GM23248 (cell line): ENCODE measurements around the gene PCNX4. TPM values are rescaled to one million over a fixed set of nuclear protein-coding genes. Genes with fewer than 3 reads are reported as not detected.

Source experiments
- DNase-seq: peaks from one replicate; pipeline ENCODE4 v3.0.0-alpha.2; 2015
- H2AFZ ChIP-seq: fragments of 200-600 bp; sonication (generic); 2 replicates; pipeline ENCODE4 v1.6.1; 2016; ENCODE audit warnings: antibody characterized with exemption
- H3F3A ChIP-seq: fragments of 200-600 bp; sonication (generic); 2 replicates; pipeline ENCODE4 v1.6.1; 2016; ENCODE audit warnings: mild to moderate bottlenecking, antibody characterized with exemption, mixed run types; ENCODE audit not compliant: insufficient read depth
- H3K27ac ChIP-seq: fragments of 200-600 bp; sonication (generic); 2 replicates; pipeline ENCODE4 v1.5.1; 2016; ENCODE audit warnings: mild to moderate bottlenecking
- H3K27me3 ChIP-seq: fragments of 200-600 bp; sonication (generic); replicated peaks from 2 replicates; pipeline ENCODE4 v1.6.1; 2016; ENCODE audit warnings: mild to moderate bottlenecking; ENCODE audit not compliant: insufficient read depth
- H3K36me3 ChIP-seq: fragments of 200-600 bp; sonication (generic); 2 replicates; pipeline ENCODE4 v1.6.1; 2016; ENCODE audit warnings: low read depth, mild to moderate bottlenecking
- H3K4me1 ChIP-seq: fragments of 200-600 bp; sonication (generic); 2 replicates; pipeline ENCODE4 v1.6.1; 2016; ENCODE audit warnings: mild to moderate bottlenecking; ENCODE audit not compliant: insufficient read depth
- H3K4me2 ChIP-seq: fragments of 200-600 bp; sonication (generic); one replicate; pipeline ENCODE4 v1.6.1; 2016; ENCODE audit warnings: mild to moderate bottlenecking; ENCODE audit not compliant: unreplicated experiment
- H3K4me3 ChIP-seq: fragments of 200-600 bp; sonication (generic); 2 replicates; pipeline ENCODE4 v1.5.1; 2016; ENCODE audit warnings: mild to moderate bottlenecking
- H3K79me2 ChIP-seq: fragments of 200-600 bp; sonication (generic); 2 replicates; pipeline ENCODE4 v1.6.1; 2016; ENCODE audit warnings: mild to moderate bottlenecking; ENCODE audit not compliant: insufficient read depth
- H3K9ac ChIP-seq: fragments of 200-600 bp; sonication (generic); 2 replicates; pipeline ENCODE4 v1.6.1; 2016; ENCODE audit warnings: mild to moderate bottlenecking
- H3K9me2 ChIP-seq: fragments of 200-600 bp; sonication (generic); 2 replicates; pipeline ENCODE4 v1.6.1; 2016; ENCODE audit warnings: mixed run types, mild to moderate bottlenecking, moderate library complexity; ENCODE audit not compliant: insufficient read depth
- H3K9me3 ChIP-seq: fragments of 200-600 bp; sonication (generic); one replicate; pipeline ENCODE4 v1.6.1; 2017; ENCODE audit warnings: low read depth
- H4K20me1 ChIP-seq: fragments of 200-600 bp; sonication (generic); 2 replicates; pipeline ENCODE4 v1.6.0; 2016; ENCODE audit not compliant: insufficient read depth
- EZH2 ChIP-seq: fragments of 200-600 bp; sonication (generic); IDR thresholded peaks from 2 replicates; pipeline ENCODE4 v1.6.1; 2018; ENCODE audit warnings: antibody characterized with exemption, mild to moderate bottlenecking; ENCODE audit not compliant: insufficient read depth, poor library complexity, severe bottlenecking
- EZH2phosphoT487 ChIP-seq: fragments of 200-600 bp; sonication (generic); IDR thresholded peaks from 2 replicates; pipeline ENCODE4 v1.6.1; 2018; ENCODE audit warnings: antibody characterized with exemption, moderate library complexity, mild to moderate bottlenecking, low read depth; ENCODE audit not compliant: insufficient read depth
- WGBS, 2 experiments: methylation state at CpG; one replicate each; pipeline ENCODE4 v1.1.6; 2015 to 2017; ENCODE audit warnings: low lambda C conversion rate in 2 of 2, low coverage in 1 of 2; ENCODE audit errors: missing lambda C conversion rate in 2 of 2; 5-methylcytosine and 5-hydroxymethylcytosine counted together
- in situ Hi-C: fragments of 300-500 bp; cut with MboI; formaldehyde crosslinking; loops from 2 replicates; pipeline ENCODE4 v1.15.0; 2020
- polyA plus RNA-seq: library from polyadenylated mRNA; unstranded; fragments of >200 nt; fragmentation: Nextera tagmentation; extraction: Ambion mirVana; gene quantifications from 2 replicates; pipeline ENCODE4 v1.2.1, GENCODE V29; 2016
- total RNA-seq: library from RNA; depleted of rRNA; stranded (reverse); fragments of >200 nt; shearing (Covaris generic); gene quantifications from 2 replicates; pipeline ENCODE4 v1.2.3, GENCODE V29; 2014

PCNX4 gene
- total and polyA plus RNA-seq, 2 experiments from 2014 or later: 39.4 to 44.3 TPM

GRCh38 chr14:60116181-60116580, 24.5 kb downstream of the PCNX4 start:
- no peak overlapping the region for H3K4me3 ChIP-seq
- no peak overlapping the region for H3K4me2 ChIP-seq
- no peak overlapping the region for H3K27ac ChIP-seq
- peaks cover 72% of the 10 kb centered on the region for H3K79me2 ChIP-seq
- H3K36me3 ChIP-seq: peaks cover 58% of the 10 kb centered on the region
- H3K27me3 ChIP-seq: no peaks in the 10 kb centered on the region
- H2AFZ ChIP-seq: no peak overlapping the region
- no peak for DNase-seq
- no peak for TF ChIP-seq EZH2phosphoT487
- no peak for TF ChIP-seq EZH2
- no peaks in the 10 kb centered on the region for H3K9me2 ChIP-seq
- no peak overlapping the region for H3K9ac ChIP-seq
- H3K9me3 ChIP-seq: no peaks in the 10 kb centered on the region
- no peaks in the 10 kb centered on the region for H3F3A ChIP-seq
- 41 to 43% methylated on average over 4 of the region's 4 CpGs for WGBS, 2 experiments
- in situ Hi-C loops: no loop called here
- no peaks in the 10 kb centered on the region for H4K20me1 ChIP-seq
- no peaks in the 10 kb centered on the region for H3K4me1 ChIP-seq

GRCh38 chr14:60125918-60126317, 34.2 kb downstream of the PCNX4 start:
- H3K9me2 ChIP-seq: no peaks in the 10 kb centered on the region
- no peaks in the 10 kb centered on the region for H3K27me3 ChIP-seq
- peaks cover 5% of the 10 kb centered on the region; the same call in 1 of the 2 replicates for H3F3A ChIP-seq
- no peaks in the 10 kb centered on the region for H3K9me3 ChIP-seq
- no peak overlapping the region for H2AFZ ChIP-seq
- no peak overlapping the region for H3K9ac ChIP-seq
- H3K4me1 ChIP-seq: no peaks in the 10 kb centered on the region
- in situ Hi-C loops: no loop called here
- no peak for TF ChIP-seq EZH2
- no peak for TF ChIP-seq EZH2phosphoT487
- no peak for DNase-seq
- no peak overlapping the region for H3K4me3 ChIP-seq
- no peak overlapping the region for H3K4me2 ChIP-seq
- no peak overlapping the region for H3K27ac ChIP-seq
- no peaks in the 10 kb centered on the region for H3K79me2 ChIP-seq
- no peaks in the 10 kb centered on the region for H4K20me1 ChIP-seq
- peaks cover 79% of the 10 kb centered on the region for H3K36me3 ChIP-seq

- Histone ChIP-seq H3F3A (no peaks in the 10 kb centered on the region), H3K27me3 (no peaks in the 10 kb centered on the region), H4K20me1 (no peaks in the 10 kb centered on the region), H3K36me3 (peaks cover 17% of the 10 kb centered on the region), H3K4me1 (no peaks in the 10 kb centered on the region), H3K27ac (no peak overlapping the region; the same call in 1 of the 2 replicates), H3K9ac (no peak overlapping the region), H3K9me2 (no peaks in the 10 kb centered on the region), H2AFZ (no peak overlapping the region), H3K9me3 (no peaks in the 10 kb centered on the region), H3K4me2 (no peak overlapping the region), H3K4me3 (no peak overlapping the region), H3K79me2 (no peaks in the 10 kb centered on the region)
- TF ChIP-seq EZH2phosphoT487 (no peak), EZH2 (no peak)
- WGBS, 2 experiments: 83 to 85% methylated on average over 2 of the region's 2 CpGs
- DNase-seq: peak; percentile 53
- in situ Hi-C loops: no loop called here
These were observed 41.8 kb downstream of the PCNX4 start for GRCh38 chr14:60133487-60133886.

DNA sequence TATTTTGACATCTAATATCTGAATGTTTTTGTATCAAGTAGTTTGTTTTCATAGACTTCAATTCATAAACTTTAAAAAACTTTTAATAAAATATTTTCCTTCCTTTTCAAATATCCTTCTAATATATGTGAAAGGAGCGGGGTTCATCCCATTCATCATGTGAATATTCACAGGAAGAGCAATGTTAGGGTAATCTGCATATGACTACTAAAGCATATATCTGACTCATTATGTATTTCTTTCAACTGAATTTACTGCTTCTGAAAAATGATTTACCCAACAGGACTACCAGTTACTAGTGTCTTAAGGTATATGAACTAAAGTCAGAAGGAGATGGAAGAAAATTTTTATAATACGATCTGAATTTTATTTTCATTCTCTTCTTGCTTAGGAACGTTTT, 43.0 kb downstream of the PCNX4 start:
- Histone ChIP-seq H3K9me3 (no peaks in the 10 kb centered on the region), H3K4me2 (no peak overlapping the region), H3K27ac (no peak overlapping the region), H3K79me2 (no peaks in the 10 kb centered on the region), H2AFZ (no peak overlapping the region), H3K9ac (no peak overlapping the region), H3F3A (no peaks in the 10 kb centered on the region), H3K4me3 (no peak overlapping the region), H3K4me1 (no peaks in the 10 kb centered on the region), H3K9me2 (no peaks in the 10 kb centered on the region), H4K20me1 (no peaks in the 10 kb centered on the region), H3K27me3 (no peaks in the 10 kb centered on the region), H3K36me3 (peaks cover 9% of the 10 kb centered on the region)
- no peak for TF ChIP-seq EZH2
- TF ChIP-seq EZH2phosphoT487: no peak
- DNase-seq: no peak
- 94 to 97% methylated on average over 3 of the region's 3 CpGs for WGBS, 2 experiments
- in situ Hi-C loops: no loop called here

- peak overlapping the region; percentile 66 for H3K4me2 ChIP-seq
- peaks cover 24% of the 10 kb centered on the region for H3K36me3 ChIP-seq
- H3K9me3 ChIP-seq: no peaks in the 10 kb centered on the region
- TF ChIP-seq EZH2 (no peak), EZH2phosphoT487 (no peak)
- in situ Hi-C loops: no loop called here
- H3F3A ChIP-seq: peaks cover 26% of the 10 kb centered on the region
- WGBS, 2 experiments: 0 to 2% methylated on average over 3 of the region's 3 CpGs
- peak overlapping the region; percentile 92 for H3K27ac ChIP-seq
- H4K20me1 ChIP-seq: no peaks in the 10 kb centered on the region
- H3K9ac ChIP-seq: peak overlapping the region; percentile 49
- no peak overlapping the region for H2AFZ ChIP-seq
- H3K4me3 ChIP-seq: peak overlapping the region; percentile 17; the same call in 1 of the 2 replicates
- H3K9me2 ChIP-seq: no peaks in the 10 kb centered on the region
- no peaks in the 10 kb centered on the region for H3K27me3 ChIP-seq
- H3K4me1 ChIP-seq: peaks cover 15% of the 10 kb centered on the region
- peaks cover 19% of the 10 kb centered on the region for H3K79me2 ChIP-seq
- peak; percentile 97 for DNase-seq
These were observed 60.0 kb downstream of the PCNX4 start for GRCh38 chr14:60151715-60152114.
